ENCODE data around the gene ELAVL3.
"Not testable (repeated sequence)": the region's sequence is repeated elsewhere in the genome, so short reads cannot be mapped to it uniquely, and the experiment has no call there.

The ELAVL3 gene

GRCh38 chr19:11463391-11463790 is 17.5 kb downstream of the ELAVL3 start:
- TF ChIP-seq ZFX (IDR thresholded peaks at IDR 0.05; ENCODE audit: borderline replicate concordance), result no peak
- TF ChIP-seq, protein P1, sequence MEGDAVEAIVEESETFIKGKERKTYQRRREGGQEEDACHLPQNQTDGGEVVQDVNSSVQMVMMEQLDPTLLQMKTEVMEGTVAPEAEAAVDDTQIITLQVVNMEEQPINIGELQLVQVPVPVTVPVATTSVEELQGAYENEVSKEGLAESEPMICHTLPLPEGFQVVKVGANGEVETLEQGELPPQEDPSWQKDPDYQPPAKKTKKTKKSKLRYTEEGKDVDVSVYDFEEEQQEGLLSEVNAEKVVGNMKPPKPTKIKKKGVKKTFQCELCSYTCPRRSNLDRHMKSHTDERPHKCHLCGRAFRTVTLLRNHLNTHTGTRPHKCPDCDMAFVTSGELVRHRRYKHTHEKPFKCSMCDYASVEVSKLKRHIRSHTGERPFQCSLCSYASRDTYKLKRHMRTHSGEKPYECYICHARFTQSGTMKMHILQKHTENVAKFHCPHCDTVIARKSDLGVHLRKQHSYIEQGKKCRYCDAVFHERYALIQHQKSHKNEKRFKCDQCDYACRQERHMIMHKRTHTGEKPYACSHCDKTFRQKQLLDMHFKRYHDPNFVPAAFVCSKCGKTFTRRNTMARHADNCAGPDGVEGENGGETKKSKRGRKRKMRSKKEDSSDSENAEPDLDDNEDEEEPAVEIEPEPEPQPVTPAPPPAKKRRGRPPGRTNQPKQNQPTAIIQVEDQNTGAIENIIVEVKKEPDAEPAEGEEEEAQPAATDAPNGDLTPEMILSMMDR (IDR thresholded peaks at IDR 0.05), result no peak
- no peak overlapping the region for H3K27ac ChIP-seq

DNA sequence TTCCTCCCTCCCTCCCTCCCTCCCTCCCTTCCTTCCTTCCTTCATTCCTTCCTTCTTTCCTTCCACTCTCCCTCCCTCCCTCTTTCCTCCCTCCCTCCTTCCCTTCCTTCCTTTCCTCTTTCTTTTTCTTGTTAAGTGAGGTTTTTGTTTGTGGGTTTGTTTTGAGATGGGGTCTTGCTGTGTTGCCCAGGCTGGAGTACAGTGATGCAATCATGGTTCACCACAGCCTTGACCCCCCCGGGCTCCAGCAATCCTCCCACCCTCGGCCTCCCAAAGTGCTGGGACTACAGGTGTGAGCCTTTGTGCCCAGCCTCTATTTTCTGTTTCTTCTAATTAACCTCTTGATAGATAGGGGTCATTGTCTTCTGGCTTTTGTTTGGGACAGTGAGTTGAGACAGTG is 19.4 kb downstream of the ELAVL3 start:
- H3K27ac ChIP-seq, result no peak overlapping the region
- no peak for TF ChIP-seq ZFX (IDR thresholded peaks at IDR 0.05; ENCODE audit: borderline replicate concordance)
- TF ChIP-seq, protein P1 (IDR thresholded peaks at IDR 0.05), result no peak

GRCh38 chr19:11460207-11460606 is 20.6 kb downstream of the ELAVL3 start:
- no peak overlapping the region for H3K27ac ChIP-seq
- no peak for TF ChIP-seq ZFX (IDR thresholded peaks at IDR 0.05; ENCODE audit: borderline replicate concordance)
- TF ChIP-seq, protein P1 (IDR thresholded peaks at IDR 0.05), result peak; percentile 36

- H3K27ac ChIP-seq, result not testable (repeated sequence)
Observed at GRCh38 chr19:11458912-11459311, 21.9 kb downstream of the ELAVL3 start.

DNA sequence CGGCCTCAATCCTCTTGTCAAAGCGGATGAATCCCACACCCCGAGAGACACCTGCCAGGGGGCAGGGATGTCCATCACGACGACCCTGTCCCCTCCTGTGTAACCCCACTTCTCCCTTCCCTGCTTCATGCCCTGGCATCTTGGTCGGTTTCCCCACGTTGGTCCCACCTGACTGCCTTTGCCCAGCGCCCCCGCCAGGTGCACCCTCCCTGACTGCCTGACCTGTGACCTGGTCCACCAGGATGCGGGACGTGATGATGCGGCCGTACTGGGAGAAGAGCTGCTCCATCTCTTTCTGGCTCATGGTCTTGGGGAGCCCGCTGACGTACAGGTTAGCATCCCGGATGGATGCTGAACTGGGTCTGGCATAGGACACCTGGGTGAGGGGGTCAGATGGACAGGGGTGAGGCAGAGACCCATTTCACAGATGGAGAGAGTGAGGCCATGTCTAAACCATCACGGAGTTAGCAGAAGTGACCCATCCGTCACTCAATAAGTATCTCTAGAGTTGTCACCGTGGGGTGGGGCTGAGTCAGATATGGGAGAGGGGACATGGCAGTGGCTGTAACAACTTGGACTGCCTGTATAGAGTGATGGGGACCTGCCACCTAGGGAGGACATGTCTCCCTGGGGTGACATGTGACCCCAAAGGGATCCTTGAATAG is 22.5 kb downstream of the ELAVL3 start:
- TF ChIP-seq ZFX (IDR thresholded peaks at IDR 0.05; ENCODE audit: borderline replicate concordance), result no peak
- TF ChIP-seq, protein P1 (IDR thresholded peaks at IDR 0.05), result no peak
- H3K27ac ChIP-seq, result no peak overlapping the region

DNA sequence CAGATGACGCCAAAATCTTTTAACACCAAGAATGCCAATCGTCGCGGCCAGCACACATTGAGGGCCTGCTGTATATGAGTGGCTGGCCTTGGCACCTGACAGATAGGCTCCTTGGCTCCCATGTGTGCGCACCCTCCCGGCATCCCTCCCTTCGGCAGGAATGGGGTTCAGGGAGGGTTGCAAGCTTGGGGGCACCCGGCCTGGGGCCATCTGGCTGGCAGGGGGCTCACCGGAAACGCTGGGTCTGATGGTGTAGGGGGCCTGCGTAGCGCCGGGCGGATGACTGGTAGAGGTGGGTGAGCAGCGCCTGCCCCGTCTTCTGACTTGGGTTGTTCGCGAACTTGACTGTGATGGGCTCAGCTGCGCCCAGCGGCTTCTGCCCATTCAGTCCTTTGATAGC is 23.0 kb downstream of the ELAVL3 start:
- no peak overlapping the region for H3K27ac ChIP-seq
- TF ChIP-seq, protein P1 (IDR thresholded peaks at IDR 0.05), result no peak
- no peak for TF ChIP-seq ZFX (IDR thresholded peaks at IDR 0.05; ENCODE audit: borderline replicate concordance)

DNA sequence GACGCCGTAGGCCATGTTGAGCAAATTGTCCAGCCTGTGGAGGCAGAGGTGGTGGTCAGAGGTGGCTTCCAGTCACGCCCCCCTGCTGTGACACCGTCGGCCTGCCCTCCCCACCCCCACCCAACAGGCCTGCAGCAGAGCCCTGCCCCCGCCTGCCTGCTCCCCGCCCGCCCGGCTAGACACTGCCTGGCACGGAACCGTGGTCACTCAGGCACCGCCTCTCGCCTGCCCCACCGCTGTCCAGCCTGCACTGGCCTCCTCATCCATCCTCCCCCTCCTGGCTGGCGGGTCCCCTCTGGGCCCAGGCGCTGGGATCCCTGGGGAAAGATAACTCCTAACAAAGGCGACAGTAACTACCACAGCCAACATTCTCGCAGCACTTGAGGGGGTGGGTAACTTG is 23.7 kb downstream of the ELAVL3 start:
- no peak for TF ChIP-seq ZFX (IDR thresholded peaks at IDR 0.05; ENCODE audit: borderline replicate concordance)
- TF ChIP-seq, protein P1 (IDR thresholded peaks at IDR 0.05), result no peak

GRCh38 chr19:11456659-11457058 is 24.2 kb downstream of the ELAVL3 start:
- TF ChIP-seq, protein P1 (IDR thresholded peaks at IDR 0.05), result no peak
- no peak for TF ChIP-seq ZFX (IDR thresholded peaks at IDR 0.05; ENCODE audit: borderline replicate concordance)
- H3K27ac ChIP-seq, result no peak overlapping the region

More for the DNA sequence above, 23.7 kb downstream of the ELAVL3 start:
- no peak overlapping the region for H3K27ac ChIP-seq

DNA sequence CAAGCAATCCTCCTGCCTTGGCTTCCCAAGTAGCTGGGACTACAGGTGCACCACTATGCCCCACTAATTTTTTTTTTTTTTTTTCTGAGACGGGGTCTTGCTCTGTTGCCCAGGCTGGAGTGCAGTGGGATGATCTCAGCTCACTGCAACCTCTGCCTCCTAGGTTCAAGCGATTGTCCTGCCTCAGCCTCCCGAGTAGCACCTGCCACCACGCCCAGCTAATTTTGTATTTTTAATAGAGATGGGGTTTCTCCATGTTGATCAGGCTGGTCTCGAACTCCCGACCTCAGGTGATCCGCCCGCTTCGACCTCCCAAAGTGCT is 25.7 kb downstream of the ELAVL3 start:
- H3K27ac ChIP-seq, result not testable (repeated sequence)
